ENCODE data around the gene OR52E4. TPM values are rescaled to one million over a fixed set of nuclear protein-coding genes. Genes with fewer than 3 reads are reported as not detected.

The OR52E4 gene
- not detected in 5 replicates for total RNA-seq (2022; extraction: Qiagen RNA extraction; ENCODE audit: low read depth)

GRCh38 chr11:5880329-5880728, at the start of gene OR52E4:
Gene OR52E4, plus strand, starts transcription at chr11:5880629. Its CDS starts 3,664 bp downstream, at chr11:5884293.

GRCh38 chr11:5841797-5842196, 38.6 kb upstream of the OR52E4 start, which contains the start of gene OR52E6:
Gene OR52E6, minus strand, starts transcription at chr11:5841897. Its CDS starts 0 bp downstream, at chr11:5841897.

GRCh38 chr11:5857590-5857989, 22.8 kb upstream of the OR52E4 start, which contains the start of gene OR52E8:
Gene OR52E8, minus strand, starts transcription at chr11:5857690. Its CDS starts 0 bp downstream, at chr11:5857690.

GRCh38 chr11:5892908-5893307, 12.5 kb downstream of the OR52E4 start, which contains the start of gene OR52E5:
Gene OR52E5, plus strand, starts transcription at chr11:5893208. Its CDS starts 7,569 bp downstream, at chr11:5900777.

Other genes starting within 250 kb of the OR52E4 start
- gene TRIM5, start 195.6 kb upstream of the OR52E4 start, total RNA-seq (2022; extraction: Qiagen RNA extraction; ENCODE audit: low read depth): 12.7 to 15.0 TPM (median 12.9 TPM) in 5 replicates
- 0.42 to 1.0 TPM (median 0.66 TPM) in 5 replicates for gene TRIM22, start 190.8 kb upstream of the OR52E4 start, total RNA-seq (2022; extraction: Qiagen RNA extraction; ENCODE audit: low read depth)
- gene OR56B1, start 144.2 kb upstream of the OR52E4 start, total RNA-seq (2022; extraction: Qiagen RNA extraction; ENCODE audit: low read depth): not detected in 5 replicates
- not detected in 5 replicates for gene OR52N4, start 126.4 kb upstream of the OR52E4 start, total RNA-seq (2022; extraction: Qiagen RNA extraction; ENCODE audit: low read depth)
- not detected in 5 replicates for gene OR52N5, start 97.3 kb upstream of the OR52E4 start, total RNA-seq (2022; extraction: Qiagen RNA extraction; ENCODE audit: low read depth)
- not detected in 5 replicates for gene OR52N1, start 89.4 kb upstream of the OR52E4 start, total RNA-seq (2022; extraction: Qiagen RNA extraction; ENCODE audit: low read depth)
- gene OR52N2, start 71.7 kb upstream of the OR52E4 start, total RNA-seq (2022; extraction: Qiagen RNA extraction; ENCODE audit: low read depth): not detected in 5 replicates
- not detected in 5 replicates for gene OR52E6, start 38.7 kb upstream of the OR52E4 start, total RNA-seq (2022; extraction: Qiagen RNA extraction; ENCODE audit: low read depth)
- not detected in 5 replicates for gene OR52E8, start 22.9 kb upstream of the OR52E4 start, total RNA-seq (2022; extraction: Qiagen RNA extraction; ENCODE audit: low read depth)
- not detected in 5 replicates for gene OR52E5, start 12.6 kb downstream of the OR52E4 start, total RNA-seq (2022; extraction: Qiagen RNA extraction; ENCODE audit: low read depth)
- not detected in 5 replicates for gene OR56A3, start 61.6 kb downstream of the OR52E4 start, total RNA-seq (2022; extraction: Qiagen RNA extraction; ENCODE audit: low read depth)
- gene OR56A5, start 87.9 kb downstream of the OR52E4 start, total RNA-seq (2022; extraction: Qiagen RNA extraction; ENCODE audit: low read depth): not detected in 5 replicates
- not detected in 5 replicates for gene OR52L1, start 106.4 kb downstream of the OR52E4 start, total RNA-seq (2022; extraction: Qiagen RNA extraction; ENCODE audit: low read depth)
- gene OR56A4, start 126.3 kb downstream of the OR52E4 start, total RNA-seq (2022; extraction: Qiagen RNA extraction; ENCODE audit: low read depth): not detected in 5 replicates
- gene OR56A1, start 150.1 kb downstream of the OR52E4 start, total RNA-seq (2022; extraction: Qiagen RNA extraction; ENCODE audit: low read depth): not detected in 5 replicates
- gene OR56B4, start 227.1 kb downstream of the OR52E4 start, total RNA-seq (2022; extraction: Qiagen RNA extraction; ENCODE audit: low read depth): not detected in 5 replicates